Testis (tissue), 5 donors: ENCODE data around the gene TMEM232. TPM values are rescaled to one million over a fixed set of nuclear protein-coding genes. Genes with fewer than 3 reads are reported as not detected.

Source experiments
- DNase-seq: peaks from one replicate; pipeline ENCODE4 v3.0.0-alpha.2; 2019
- H3K27ac ChIP-seq, 2 donors: fragments of 200-600 bp; sonication (generic); one replicate each; pipeline ENCODE4 v1.5.1; 2019
- H3K27me3 ChIP-seq: fragments of 200-600 bp; sonication (generic); one replicate; pipeline ENCODE4 v1.5.1; 2019
- H3K36me3 ChIP-seq: fragments of 200-600 bp; sonication (generic); one replicate; pipeline ENCODE4 v1.5.1; 2017; ENCODE audit warnings: low read depth; ENCODE audit errors: missing control alignments
- H3K4me1 ChIP-seq: fragments of 200-600 bp; sonication (generic); one replicate; pipeline ENCODE4 v1.5.1; 2019
- H3K4me3 ChIP-seq, 2 donors: fragments of 200-600 bp; sonication (generic); one replicate each; pipeline ENCODE4 v1.5.1; 2017 to 2019
- H3K9me3 ChIP-seq: fragments of 200-600 bp; sonication (generic); one replicate; pipeline ENCODE4 v1.5.1; 2017
- POLR2A ChIP-seq: fragments of 450-650 bp; IDR thresholded peaks from one replicate; pipeline ENCODE4 v1.6.1; 2017; ENCODE audit warnings: antibody characterized with exemption, mild to moderate bottlenecking, moderate library complexity
- WGBS, 2 donors: methylation state at CpG; one replicate each; pipeline ENCODE4 v1.1.5; 2018; 5-methylcytosine and 5-hydroxymethylcytosine counted together
- intact Hi-C: fragments of 100-400 bp; cut with DNase I; formaldehyde crosslinking; loops from one replicate; pipeline ENCODE4 v1.15.1; 2023; ENCODE audit warnings: low total_unique reads
- long read RNA-seq, 2 donors: transcript quantifications; one replicate each; lab custom pipeline, GENCODE V29; 2026
- polyA plus RNA-seq: library from polyadenylated mRNA; stranded (reverse); fragments of 350-450 nt; fragmentation: Illumina TruSeq; extraction: RNeasy Lipid Tissue Mini Kit (QIAGEN cat#74804); gene quantifications from one replicate; pipeline ENCODE4 v1.2.3, GENCODE V29; 2014; ENCODE audit warnings: low read depth, low replicate concordance; ENCODE audit not compliant: insufficient read depth
- total RNA-seq, 2 donors: library from RNA; depleted of rRNA; stranded (reverse); fragments of >200 nt; gene quantifications; one replicate each; pipeline ENCODE4 v1.2.3, GENCODE V29; 2016
- TF ChIP-seq, protein P1 (sequence below), 3 experiments: fragments of 450-650 bp in 2 of 3; fragments of 200-600 bp in 1 of 3; sonication (generic) in 1 of 3; IDR thresholded peaks; one replicate each; pipeline ENCODE4 v1.5.1; 2016 to 2019; ENCODE audit warnings: antibody characterized with exemption in 3 of 3, mild to moderate bottlenecking in 2 of 3, moderate library complexity in 1 of 3

Gene TMEM232
- total RNA-seq = 10 to 100 TPM; 28.1 to 42.6 TPM
- 32.0 TPM for polyA plus RNA-seq
- long read RNA-seq, donor 1 = 0 reads
- long read RNA-seq, donor 2 = 0 reads

DNA sequence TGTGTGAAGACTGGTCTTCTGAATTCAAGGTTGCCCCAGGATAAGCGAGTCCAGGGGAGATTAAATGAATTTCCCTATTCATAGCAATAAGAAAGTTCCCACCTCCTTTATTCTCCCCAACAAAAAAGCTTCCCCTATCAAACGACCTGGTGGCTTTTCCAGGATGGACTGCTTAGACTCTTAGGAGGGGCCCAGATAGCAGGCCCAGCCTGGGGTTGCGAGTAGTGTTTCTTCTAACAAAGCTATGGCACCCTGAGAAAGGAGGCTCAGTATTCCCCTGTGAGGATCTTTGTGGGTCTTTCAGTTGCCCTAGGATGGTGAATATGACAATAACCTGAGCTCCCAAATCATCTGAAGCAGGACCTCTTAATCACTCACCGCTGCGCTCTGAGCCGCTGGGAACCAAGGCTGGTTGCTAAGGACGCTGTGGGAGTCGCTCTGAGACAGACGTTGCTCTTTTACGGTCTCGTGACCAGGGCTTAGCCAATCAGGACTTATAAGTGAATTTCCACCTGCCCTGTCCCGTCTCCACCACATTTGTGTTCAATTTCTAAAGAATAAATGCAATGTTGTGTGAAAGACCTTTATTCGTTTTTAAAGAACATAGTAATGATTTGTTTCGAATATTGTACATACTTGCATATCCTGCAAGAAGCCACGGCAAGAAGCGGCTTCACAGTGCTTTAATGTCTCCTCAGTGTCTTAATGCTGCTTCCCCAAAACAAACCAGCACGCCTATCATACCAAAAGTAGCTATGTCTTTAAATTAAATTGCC lies at the start of gene TMEM232:
TSS of gene TMEM232 (minus strand) at position 423 of the 776 bp plus-strand sequence. CDS start 59,319 bp downstream, outside the sequence.
- intact Hi-C loops = no loop called here
- Histone ChIP-seq H3K27me3 (no peaks in the 10 kb centered on the region), H3K4me1 (no peaks in the 10 kb centered on the region), H3K27ac (no peak within 1 kb of the TSS), H3K36me3 (no peaks in the 10 kb centered on the region), H3K9me3 (no peaks in the 10 kb centered on the region), H3K4me3 (peak within 1 kb of the TSS; percentile 9 to 47)
- TF ChIP-seq, protein P1, sequence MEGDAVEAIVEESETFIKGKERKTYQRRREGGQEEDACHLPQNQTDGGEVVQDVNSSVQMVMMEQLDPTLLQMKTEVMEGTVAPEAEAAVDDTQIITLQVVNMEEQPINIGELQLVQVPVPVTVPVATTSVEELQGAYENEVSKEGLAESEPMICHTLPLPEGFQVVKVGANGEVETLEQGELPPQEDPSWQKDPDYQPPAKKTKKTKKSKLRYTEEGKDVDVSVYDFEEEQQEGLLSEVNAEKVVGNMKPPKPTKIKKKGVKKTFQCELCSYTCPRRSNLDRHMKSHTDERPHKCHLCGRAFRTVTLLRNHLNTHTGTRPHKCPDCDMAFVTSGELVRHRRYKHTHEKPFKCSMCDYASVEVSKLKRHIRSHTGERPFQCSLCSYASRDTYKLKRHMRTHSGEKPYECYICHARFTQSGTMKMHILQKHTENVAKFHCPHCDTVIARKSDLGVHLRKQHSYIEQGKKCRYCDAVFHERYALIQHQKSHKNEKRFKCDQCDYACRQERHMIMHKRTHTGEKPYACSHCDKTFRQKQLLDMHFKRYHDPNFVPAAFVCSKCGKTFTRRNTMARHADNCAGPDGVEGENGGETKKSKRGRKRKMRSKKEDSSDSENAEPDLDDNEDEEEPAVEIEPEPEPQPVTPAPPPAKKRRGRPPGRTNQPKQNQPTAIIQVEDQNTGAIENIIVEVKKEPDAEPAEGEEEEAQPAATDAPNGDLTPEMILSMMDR (IDR thresholded peaks at IDR 0.05) = no peak
- TF ChIP-seq POLR2A = no peak
- peak; percentile 84 for DNase-seq
- WGBS, 2 donors = 33 to 45% methylated on average over 16 to 17 of the region's 17 CpGs

DNA sequence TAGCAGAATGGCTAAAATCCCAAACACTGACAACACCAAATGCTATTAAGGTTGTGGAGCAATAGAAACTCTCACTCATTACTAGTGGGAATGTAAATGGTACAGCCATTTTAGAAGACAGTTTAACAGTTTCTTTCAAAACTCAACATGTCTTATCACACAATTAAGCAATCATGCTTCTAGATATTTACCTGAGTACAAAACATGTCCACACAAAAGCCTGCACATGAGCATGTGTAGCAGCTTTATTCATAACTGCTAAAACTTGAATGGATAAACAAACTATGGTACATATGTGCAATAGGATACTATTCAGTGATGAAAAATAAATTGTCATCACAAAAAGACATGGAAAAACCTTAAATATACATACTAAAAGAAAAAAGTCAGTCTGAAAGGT lies 43.8 kb upstream of the TMEM232 start:
- Histone ChIP-seq H3K27ac (no peak overlapping the region), H3K4me3 (no peak overlapping the region), H3K9me3 (no peaks in the 10 kb centered on the region), H3K4me1 (no peaks in the 10 kb centered on the region), H3K27me3 (no peaks in the 10 kb centered on the region), H3K36me3 (no peaks in the 10 kb centered on the region)
- DNase-seq = no peak
- intact Hi-C loops = no loop called here
- TF ChIP-seq, protein P1 (IDR thresholded peaks at IDR 0.05) = no peak

DNA sequence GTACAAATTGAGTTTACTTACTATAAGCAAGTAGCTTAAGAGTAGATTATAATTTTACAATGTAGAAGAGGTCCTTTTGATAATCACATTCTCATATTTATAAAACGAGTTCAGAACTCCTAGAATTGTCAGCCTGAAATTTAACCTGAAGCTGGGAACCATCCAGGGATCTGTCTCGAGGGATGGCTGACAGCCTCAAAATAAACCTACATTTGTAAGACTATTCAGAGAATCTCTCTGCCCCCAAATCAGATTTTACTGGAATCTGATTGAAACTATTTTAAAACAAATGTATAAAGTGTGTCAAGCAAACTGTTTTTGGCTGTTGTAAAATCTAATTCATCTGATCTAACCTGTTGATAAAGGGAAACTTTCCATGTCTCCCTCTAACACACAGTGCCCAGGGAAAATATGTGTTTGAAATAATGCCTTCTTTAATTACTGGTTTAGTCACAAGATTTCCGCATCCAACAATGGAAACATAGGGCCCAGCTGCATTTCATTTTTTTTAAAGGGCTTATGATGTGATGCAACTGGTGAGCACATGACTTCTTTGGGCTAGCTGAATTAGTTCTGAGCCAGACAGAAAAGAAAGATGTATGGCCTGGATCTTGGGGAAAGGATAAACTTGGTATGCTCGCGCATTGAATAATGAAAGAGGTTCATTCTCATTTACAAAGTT lies 42.7 kb upstream of the TMEM232 start:
- DNase-seq = no peak
- Histone ChIP-seq H3K27me3 (no peaks in the 10 kb centered on the region), H3K36me3 (no peaks in the 10 kb centered on the region), H3K27ac (no peak overlapping the region), H3K9me3 (no peaks in the 10 kb centered on the region), H3K4me1 (no peaks in the 10 kb centered on the region), H3K4me3 (no peak overlapping the region)
- TF ChIP-seq, protein P1 (IDR thresholded peaks at IDR 0.05) = no peak
- no peak for TF ChIP-seq POLR2A
- intact Hi-C loops = no loop called here
- WGBS, 2 donors = 58 to 59% methylated on average over 5 of the region's 5 CpGs

DNA sequence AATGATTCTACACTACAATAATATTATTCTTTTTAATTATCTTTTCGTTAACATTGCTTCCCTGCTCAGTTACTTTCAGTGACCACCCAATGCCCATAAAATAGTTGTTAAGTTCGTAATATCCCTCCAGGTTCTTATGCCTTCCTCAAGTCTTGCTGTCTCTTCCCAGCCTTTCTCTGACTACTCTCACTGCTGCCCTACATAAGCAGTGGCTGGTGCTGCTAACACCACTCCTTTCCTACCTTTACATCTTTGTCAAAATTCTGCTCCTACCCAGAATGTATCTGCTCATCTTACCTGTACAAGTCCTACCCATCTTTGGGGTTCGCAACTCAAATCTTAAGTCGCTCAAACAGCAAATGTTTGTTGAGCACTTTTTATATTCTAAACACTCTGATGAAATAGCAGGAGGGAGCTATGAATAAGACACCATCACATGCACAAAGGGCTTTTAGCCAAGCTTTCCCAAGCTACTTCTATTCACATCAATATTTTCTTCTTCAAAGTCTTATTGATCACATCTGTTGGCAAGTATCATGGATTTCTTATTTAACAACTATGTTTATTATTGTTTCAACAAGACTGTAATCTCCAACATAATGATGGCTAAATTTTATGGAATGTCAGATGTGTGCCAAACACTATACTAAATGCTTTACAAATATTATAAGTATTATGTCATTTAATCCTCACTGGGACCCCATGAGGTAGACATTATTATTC lies 41.8 kb upstream of the TMEM232 start:
- Histone ChIP-seq H3K9me3 (no peaks in the 10 kb centered on the region), H3K4me1 (no peaks in the 10 kb centered on the region), H3K4me3 (no peak overlapping the region), H3K27ac (no peak overlapping the region), H3K27me3 (no peaks in the 10 kb centered on the region), H3K36me3 (no peaks in the 10 kb centered on the region)
- TF ChIP-seq, protein P1 (IDR thresholded peaks at IDR 0.05) = no peak
- no peak for TF ChIP-seq POLR2A
- 78 to 81% methylated on average over 4 of the region's 4 CpGs for WGBS, 2 donors
- DNase-seq = no peak
- intact Hi-C loops = no loop called here
